Measurements from ENCODE around the gene FRYL.
"Not testable (repeated sequence)": the region's sequence is repeated elsewhere in the genome, so short reads cannot be mapped to it uniquely, and the experiment has no call there.

FRYL gene

DNA sequence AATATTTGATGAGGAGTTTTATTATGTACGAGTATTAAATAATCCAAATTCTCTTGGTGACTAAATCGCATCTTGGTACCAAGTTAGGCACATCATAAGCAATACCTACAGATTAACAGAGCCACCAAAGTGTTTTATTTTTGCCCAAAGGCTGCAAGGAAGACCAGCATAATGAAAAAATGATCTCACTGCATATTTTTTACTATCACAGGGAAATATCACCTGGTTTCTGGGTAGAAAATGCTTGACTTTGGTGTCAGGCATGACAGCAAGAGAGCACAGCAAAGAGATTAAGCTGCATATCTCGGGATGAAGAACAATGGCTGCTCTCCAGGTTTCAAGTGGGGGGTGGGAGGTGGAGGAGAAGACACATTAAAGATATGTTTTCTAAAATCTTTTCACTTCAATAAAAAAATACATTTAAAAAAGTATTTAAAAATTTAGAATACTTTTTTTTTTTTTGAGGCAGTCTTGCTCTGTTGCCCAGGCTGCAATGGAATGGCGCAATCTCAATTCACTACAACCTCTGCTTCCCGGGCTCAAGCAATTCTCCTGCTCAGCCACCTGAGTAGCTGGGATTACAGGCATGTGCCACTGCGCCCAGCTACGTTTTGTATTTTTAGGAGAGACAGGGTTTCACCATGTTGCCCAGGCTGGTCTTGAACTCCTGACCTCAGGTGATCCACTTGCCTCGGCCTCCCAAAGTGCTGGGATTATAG lies 86.1 kb downstream of the FRYL start:
- no peak for DNase-seq

DNA sequence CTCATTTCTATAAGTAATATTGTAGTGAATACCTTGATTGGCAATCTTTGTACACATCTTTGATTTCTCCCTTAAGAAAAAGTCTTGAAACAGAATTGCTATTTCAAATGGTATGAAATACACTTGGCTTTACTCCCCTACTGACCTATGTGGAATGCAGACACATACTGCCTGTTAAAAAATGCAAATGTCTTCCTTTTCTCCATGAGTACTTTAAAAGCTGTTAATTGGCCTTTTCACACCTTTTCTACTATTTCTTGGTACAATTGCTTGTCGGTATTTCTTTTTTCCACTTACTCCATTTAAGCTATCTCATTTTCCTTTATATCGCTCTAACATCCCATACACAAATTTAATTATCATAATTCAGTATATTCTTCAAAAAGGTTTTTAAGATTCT lies 87.2 kb downstream of the FRYL start:
- DNase-seq, result no peak

DNA sequence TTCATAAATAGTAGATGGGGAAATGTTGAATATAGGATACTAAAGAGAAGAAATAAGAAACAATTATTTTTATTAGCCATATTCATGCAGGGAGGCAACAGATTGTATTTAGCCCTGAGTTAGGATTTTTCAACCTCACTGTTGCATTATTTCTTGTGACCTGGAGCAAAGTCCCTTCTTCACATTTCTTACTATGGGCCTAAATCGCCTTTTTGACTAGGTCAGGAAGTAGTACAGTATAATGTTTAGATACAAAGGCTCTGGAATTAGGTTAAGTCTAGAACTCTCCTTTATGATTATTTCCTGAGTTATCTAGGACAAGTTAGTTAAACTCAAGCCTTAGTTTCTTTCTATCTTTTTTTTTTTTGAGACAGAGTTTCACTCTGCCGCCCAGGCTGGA lies 88.0 kb downstream of the FRYL start:
- DNase-seq, result no peak

DNA sequence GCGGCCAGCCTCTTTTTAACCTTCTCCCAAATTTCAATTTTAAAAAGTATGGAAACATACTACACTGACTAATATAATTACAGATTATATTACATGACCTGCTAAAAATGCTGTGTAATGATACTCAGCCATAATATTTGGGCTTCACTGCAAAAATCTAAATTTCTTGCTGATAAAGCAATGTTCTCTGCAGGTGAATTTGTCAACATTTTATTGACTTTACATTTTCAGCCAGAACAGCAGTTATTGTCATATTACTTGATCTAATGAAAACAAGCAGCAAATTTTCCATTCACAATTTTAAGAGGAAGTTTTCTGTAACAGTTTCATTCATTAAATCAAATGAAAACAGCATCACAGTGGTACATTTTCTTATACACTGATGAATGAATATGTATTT lies 91.1 kb downstream of the FRYL start:
- no peak for DNase-seq

DNA sequence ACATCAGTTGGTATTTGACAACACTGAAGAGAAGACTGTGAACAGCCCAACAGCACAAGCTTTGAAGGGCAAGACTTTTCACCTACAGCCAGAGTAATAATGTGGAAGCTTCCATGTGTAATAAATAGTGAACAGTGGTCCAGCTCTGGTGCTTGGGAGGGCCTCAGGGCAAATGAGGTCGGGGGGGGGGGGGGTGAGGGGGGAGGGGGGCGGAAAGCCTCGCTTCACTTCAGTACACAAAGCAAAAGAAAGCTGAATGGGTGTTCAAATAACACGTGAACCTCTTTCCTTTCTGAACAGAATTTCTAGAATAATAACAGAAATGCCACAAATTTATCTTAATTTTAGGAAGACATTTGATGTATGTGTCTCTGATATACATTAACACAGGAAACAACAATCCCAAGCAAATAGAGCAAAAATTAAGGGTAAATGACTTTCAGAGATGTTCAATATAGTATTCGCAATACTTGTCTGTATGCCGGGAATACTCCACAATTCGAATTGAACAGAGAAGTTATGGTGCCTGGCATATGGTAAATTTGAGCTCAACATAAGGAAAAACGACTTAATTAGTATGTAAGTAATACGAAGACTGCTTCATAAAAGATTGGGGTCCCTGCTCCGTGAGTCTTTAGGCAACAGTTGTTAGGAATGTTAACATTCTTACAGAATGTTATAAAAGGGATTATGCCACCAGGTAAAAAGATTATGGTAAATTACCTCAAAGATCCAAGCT lies 92.6 kb downstream of the FRYL start:
- DNase-seq, result no peak

DNA sequence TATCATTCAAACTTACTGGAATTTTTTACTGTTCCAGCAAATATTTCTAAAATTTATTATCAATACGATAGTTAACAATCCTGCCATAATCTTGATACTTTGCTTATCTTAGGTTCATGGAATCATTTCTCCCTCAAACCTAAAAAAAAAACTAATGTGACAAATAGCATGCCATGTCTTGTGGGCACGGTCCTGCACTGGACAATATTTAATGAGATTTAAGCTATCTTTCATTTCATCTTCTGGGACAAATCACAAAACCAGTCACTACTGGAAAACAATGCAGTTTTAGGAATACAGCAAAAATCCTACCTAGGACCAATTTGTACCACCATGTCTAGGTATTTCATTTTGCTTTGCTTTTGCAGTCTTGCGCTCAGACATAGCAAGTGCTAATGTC lies 93.7 kb downstream of the FRYL start:
- DNase-seq, result no peak

DNA sequence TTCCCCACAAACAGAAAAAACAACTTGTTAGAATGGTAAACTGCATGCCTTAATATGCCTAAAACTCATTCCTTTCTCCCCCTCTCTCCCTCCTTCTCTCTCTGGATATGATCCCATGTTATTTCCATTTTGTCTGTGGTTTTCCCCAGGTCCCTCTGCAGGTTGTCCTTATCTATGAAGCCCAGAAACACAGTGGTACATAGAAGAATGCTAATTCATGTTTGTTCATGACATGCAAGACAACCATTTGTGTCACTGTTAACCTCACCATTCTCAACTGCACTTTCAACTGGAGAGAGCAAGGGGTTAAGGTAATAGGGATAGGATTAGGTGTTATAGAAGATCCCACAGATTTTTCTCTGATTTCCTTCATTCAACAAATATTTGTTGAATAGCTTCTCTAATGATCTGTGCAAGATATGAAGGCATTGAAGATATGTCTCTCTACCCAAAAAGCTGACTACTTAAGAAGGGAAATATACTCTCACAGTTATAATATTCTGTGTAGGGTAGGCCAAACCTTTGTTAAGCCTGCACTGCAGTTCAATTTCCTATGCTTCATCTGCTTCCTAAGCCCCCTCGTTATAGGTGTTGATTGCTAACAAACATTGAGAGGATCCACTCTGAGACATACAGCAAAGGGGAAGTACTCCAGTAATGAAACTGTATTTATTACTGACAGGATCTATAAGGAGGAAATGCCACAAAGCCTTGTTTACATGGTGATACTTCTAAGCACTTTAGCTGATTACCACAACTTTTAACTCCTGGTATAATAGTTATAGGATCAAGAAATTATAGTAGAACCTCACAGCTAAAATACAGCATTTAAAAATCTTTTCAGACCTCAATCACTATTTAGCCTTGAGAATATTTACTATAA lies 96.1 kb downstream of the FRYL start:
- DNase-seq, result peak; percentile 48

DNA sequence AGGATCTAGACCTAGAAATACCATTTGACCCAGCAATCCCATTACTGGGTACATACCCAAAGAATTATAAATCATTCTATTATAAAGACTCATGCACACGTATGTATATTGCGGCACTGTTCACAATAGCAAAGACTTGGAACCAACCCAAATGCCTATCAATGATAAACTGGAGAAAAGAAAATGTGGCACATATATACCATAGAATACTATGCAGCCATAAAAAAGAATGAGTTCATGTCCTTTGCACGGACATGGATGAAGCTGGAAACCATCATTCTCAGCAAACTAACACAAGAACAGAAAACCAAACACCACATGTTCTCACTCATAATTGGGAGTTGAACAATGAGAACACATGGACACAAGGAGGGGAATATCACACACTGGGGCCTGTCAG lies 97.2 kb downstream of the FRYL start:
- DNase-seq, result not testable (repeated sequence)

DNA sequence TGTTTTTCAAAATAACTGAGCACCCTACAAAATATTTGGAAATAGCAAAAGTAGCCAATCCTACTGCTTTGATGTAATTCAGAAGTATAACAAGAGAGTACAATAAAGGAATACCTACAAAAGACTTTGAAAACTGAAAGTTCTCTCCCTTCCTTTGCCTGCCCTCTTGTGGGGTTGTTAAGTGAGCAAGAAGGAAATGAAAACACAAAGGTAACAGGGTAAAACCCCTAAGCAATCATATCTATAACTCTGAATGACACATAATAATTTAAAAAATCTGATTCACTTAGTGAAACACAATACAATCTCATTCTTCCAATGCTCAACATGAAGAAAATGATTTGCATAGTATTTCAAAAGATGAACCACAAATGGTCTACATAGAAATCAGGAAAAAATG lies 98.2 kb downstream of the FRYL start:
- DNase-seq, result no peak

DNA sequence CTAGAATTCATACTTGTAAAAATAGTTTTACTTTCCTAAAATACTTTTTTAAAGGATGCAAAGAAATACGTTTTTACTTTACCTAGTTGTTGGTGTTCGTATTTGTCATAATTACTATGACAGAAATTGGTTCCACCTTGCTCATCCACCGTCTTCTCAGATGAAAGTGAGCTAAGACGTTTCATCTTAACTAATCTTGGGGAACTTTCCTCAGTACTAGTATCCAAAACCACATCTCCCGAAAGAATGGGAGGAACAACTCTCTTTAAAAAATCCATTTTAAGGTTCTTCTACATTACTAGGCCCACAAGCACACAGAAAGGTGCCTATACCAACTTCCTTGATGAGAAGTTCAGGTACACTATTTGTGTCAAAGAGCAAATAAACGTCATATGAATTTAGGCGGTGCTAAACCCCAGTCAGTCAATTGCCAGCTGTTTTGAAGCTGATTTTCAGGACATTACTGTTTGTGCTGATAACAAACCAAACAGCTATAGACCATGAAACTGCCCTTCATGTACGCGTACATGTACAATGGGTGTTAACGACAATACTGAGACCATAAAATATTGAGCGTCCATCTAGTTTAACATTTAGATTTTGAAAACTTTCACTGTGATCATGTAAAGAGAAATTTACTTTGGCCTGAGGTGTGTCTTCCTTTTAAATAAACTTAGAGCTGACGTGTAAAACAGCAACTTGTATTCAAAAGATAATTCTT lies 99.1 kb downstream of the FRYL start:
- DNase-seq, result no peak

DNA sequence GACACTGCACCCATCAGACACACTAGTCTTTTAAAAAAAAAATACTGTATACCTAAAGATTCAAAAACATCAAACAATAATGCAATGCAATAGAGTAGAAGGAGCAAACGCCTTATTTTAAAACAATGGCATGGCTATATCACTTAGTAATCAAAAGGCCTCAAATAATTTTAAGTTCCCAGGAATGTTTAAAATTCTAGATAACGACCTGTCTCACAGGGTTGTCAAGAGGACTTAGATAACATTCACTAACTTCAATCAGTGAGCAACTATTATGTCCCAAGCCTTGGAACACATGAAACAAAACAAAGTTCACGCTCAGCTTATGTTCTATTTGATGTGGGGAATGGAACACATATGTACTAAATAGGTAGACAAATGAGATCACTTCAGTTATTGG lies 106.5 kb downstream of the FRYL start:
- no peak for DNase-seq

DNA sequence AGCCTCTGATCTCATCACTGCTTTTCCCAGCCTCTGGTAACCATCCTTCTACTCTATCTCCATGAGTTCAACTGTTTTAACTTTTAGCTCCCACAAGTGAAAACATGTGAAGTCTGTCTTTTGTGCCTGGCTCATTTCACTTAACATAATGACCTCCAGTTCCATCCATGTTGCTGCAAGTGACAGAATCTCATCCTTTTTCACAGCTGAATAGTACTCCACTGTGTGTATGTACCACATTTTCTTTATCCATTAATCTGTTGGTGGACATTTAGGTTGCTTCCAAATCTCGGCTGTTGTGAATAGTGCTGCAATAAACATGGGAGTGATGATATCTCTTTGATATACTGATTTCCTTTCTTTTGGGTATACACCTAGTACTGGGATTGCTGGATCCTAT lies 109.5 kb downstream of the FRYL start:
- DNase-seq, result no peak

DNA sequence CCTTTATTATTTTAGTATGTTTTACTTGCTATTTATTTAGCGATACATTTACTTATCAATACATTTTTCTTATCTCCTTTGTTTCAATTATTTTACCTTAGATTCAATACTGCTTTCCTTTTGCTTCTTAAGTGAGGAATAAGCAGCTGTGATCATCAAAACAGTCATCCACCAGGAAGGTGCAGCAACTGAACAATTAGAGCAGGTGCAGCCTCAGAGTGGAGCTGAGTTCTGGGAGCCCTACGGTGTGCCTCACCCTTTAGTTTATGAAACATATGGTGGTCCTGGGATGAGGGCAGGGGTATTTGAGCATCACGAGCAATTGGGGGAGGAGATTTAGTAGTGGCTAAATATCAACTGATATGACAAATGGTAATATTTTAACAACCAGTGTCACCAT lies 111.0 kb downstream of the FRYL start:
- DNase-seq, result no peak

DNA sequence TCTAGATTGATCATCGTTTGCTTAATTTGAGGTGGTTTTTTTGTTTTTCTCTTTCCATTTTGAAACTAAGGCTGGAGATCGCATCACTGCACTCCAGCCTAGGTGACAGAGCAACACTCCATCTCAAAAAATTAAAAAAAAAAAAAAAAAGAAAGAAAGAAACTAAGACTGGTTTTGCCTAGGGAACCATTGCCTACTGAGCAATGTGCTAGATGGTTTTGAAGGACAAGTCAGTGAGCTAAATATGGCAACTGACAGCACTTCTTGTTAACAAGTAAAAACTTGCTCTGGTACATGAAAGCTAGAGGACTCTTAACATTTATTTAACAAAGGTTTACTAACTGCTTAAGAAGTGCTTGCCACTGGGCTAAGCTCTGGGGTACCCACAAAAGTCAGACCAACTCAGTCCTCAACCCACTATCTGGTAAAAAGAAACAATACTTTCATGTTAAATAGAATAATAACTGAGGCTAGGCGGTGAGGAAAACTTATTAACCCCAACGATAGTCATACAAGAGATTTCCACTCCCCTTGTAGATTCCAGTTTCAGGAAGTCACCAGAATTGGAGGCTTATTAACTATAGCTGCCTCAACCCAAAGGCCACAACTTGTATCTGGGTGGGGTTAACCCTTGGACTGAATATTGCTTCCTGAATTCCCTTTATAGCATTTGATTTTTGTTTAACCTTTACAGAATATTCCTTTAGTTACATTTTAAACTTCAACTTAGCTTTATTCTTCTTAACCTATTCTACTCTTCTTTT lies 111.6 kb downstream of the FRYL start:
- peak; percentile 5 for DNase-seq

DNA sequence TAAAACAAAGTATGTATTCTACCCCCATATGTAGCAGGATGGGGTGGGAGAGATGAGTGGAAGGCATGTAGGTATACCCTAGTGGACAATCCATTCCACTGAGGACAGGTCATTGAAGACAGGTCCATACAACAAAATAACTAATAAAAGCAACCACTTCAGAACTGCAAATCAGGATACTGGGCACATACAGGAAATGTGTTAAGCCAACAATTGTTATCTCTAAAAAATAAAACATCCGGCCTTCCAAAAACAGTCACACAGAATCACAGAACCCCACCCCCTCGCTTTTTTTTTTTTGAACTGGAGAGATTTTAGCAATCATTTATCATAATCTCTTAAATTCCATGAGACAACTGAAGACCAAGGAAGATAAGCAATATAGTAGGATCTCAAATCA lies 112.9 kb downstream of the FRYL start:
- no peak for DNase-seq

DNA sequence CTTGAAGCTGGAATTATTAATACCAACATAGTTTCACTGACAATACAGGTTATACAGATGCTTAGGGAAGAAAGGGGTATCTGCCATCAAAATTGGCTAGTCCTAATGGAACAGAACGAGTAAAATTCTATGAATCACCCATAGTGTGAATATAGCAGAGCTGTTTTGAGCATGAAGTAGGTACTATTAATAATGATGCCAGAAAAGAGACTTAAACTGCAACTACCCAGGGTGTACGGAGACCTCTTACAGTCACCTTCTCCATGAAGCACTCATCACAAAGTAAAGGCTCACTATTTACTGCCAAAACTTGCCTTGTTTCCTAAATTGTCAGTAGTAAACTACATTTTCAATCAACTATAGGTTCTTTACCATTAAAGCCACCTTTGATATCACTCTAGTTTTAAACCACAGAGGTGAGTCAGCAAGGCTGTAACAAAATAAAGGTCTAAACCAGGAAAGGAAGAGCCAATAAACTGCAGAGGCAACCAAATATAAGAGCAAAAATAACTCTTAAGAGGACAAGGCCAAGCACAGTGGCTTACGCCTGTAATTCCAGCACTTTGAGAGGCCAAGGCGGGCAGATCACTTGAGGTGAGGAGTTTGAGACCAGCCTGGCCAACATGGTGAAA lies 114.4 kb downstream of the FRYL start:
- no peak for DNase-seq

DNA sequence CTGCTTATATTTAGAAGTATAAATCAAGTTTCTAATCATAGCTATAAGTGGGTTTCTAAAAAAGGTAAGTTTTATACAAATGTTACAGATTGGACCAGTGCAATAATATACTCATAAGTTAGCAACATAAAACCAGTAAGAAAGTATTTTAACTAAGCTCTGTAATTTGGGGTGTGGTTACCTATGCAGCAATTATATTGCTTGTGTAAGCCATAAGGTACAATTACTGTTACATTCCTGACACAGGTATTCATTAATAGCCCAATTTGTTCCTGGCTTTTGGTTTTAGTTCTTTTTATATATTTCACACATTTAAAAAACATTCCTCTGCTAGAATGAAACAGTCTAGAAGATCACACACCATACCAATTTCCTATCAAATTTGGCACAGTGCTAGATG lies 115.1 kb downstream of the FRYL start:
- DNase-seq, result no peak

DNA sequence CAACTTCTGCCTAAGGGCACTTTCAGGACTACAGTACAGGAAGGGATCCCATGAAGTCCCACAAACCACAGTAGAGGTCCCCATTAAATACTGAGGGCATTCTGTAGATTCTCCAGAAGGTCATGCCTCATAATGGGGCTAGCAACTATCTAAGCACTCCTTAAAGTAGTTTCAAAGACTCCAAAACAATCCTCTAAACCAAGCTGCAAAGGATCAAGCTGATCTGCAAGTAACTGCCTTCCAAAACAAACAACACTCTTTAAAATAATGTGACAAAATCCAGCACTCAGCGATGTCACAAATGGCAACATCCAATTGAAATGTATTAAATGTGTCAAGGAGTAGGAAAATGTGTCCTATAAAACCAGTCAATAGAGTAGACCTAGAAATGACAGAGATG lies 118.7 kb downstream of the FRYL start:
- DNase-seq, result no peak

DNA sequence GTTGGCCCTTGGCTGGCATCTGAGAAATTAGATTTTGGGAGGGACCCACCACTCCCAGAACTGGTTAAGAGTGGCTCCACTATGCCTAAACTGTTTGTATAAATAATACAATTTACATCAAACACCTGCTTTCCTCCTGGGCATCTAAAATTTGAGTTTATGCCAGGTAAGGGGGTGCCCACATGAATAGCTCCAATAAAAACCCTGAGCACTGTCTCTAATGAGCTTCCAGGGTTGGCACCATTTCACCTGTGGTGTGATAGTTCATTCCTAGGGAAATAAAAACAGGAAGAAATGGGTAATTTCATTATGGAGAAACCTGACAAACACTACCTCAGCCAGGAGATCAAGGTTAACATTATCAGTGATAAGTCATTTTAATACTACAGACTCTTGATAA lies 119.7 kb downstream of the FRYL start:
- DNase-seq, result no peak

DNA sequence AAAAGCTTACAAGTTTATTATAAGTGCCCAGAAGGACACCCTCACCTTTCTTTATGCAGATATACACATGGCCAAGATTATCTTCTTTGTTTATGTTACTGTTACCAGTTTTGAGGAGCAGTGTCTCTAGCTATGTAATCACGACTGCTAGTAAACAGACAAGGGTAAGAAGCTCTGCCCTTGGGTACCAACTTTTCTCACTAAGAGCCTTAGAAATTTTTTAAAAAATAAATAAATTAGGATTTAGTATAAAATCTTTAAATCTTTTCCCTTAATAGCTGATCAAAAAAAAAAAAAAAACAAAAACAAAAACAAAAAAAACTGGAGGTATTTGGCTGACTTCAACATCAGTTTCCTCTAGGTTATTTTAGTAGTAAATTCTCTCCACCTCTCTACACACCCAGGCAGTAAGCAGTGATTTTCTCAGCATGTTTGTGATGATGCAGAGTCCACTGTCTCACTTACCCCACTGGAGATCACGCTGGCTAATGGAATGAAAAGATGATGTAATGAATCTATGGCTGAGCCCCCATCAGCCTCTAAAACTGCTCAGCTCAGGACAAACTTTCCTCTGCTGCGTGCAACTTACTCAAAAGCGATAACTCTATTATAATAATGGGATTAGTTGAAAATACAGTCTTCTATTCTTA lies 125.9 kb downstream of the FRYL start:
- no peak for DNase-seq

All from suppressor macrophage treated with lipopolysaccharide for 4 hours (primary cell).